ENCODE measurements around the gene PDE6C. TPM values are rescaled to one million over a fixed set of nuclear protein-coding genes. Genes with fewer than 3 reads are reported as not detected.

PDE6C gene
- total and polyA plus RNA-seq, 2 of the 8 experiments (the other 6 are each of a cell fraction or from before 2014, with no cell fraction given), result not detected

- Histone ChIP-seq H4K20me1 (replicated peaks in 1 of 2; ENCODE audit: control insufficient read depth in 1 of 2, insufficient read depth in 2 of 2, low read length in 2 of 2) (no peaks in the 10 kb centered on the region), H3K4me2 (ENCODE audit: insufficient read depth in 1 of 2, low read depth in 2 of 2, low read length in 2 of 2) (no peak overlapping the region), H3K9ac (replicated peaks in 1 of 4; ENCODE audit: extremely low read depth in 1 of 4, low read depth in 3 of 4, low read length in 3 of 4) (no peak overlapping the region), H4K5ac (ENCODE audit: insufficient read length, low read depth, low read length) (no peak overlapping the region), H3K4ac (replicated peaks; ENCODE audit: insufficient read length, low read depth, low read length) (no peak overlapping the region), H2AK5ac (ENCODE audit: low read depth, low read length) (no peak overlapping the region), H3K79me1 (ENCODE audit: low read depth, low read length) (no peaks in the 10 kb centered on the region), H3K18ac (ENCODE audit: extremely low read depth, low read length) (no peak overlapping the region), H3K27ac (ENCODE audit: low read depth, low read length) (no peak overlapping the region), H3K27me3 (replicated peaks in 1 of 4; ENCODE audit: control insufficient read depth in 3 of 4, extremely low read depth in 1 of 4, insufficient read depth in 3 of 4, low read length in 3 of 4) (no peaks in the 10 kb centered on the region), H4K8ac (ENCODE audit: extremely low read depth, insufficient read depth, low read length) (no peak overlapping the region), H3K14ac (ENCODE audit: insufficient read length) (no peak overlapping the region), H2BK12ac (ENCODE audit: low read depth, low read length) (no peak overlapping the region), H3K4me3 (ENCODE audit: extremely low read depth in 1 of 4, insufficient read depth in 2 of 4, low read depth in 3 of 4, low read length in 4 of 4) (no peak overlapping the region), H3K79me2 (ENCODE audit: control insufficient read depth in 1 of 2, insufficient read depth in 2 of 2, low read length in 2 of 2) (no peaks in the 10 kb centered on the region), H2AFZ (ENCODE audit: low read length) (no peak overlapping the region), H3K4me1 (replicated peaks in 1 of 4; ENCODE audit: control insufficient read depth in 3 of 4, insufficient read depth in 4 of 4, low read length in 3 of 4) (no peaks in the 10 kb centered on the region), H3K23ac (ENCODE audit: insufficient read length) (no peak overlapping the region), H2BK120ac (replicated peaks; ENCODE audit: low read depth, low read length) (no peak overlapping the region), H2BK5ac (ENCODE audit: low read depth, low read length) (no peak overlapping the region), H3K9me3 (ENCODE audit: insufficient read depth in 2 of 2, low read depth in 1 of 2, low read length in 1 of 2) (no peaks in the 10 kb centered on the region), H2BK20ac (ENCODE audit: low read length) (no peak overlapping the region), H2BK15ac (ENCODE audit: low read length) (no peak overlapping the region), H3K36me3 (ENCODE audit: control insufficient read depth in 2 of 4, insufficient read depth in 4 of 4, low read length in 3 of 4) (no peaks in the 10 kb centered on the region), H4K91ac (replicated peaks; ENCODE audit: insufficient read length, low read length) (no peak overlapping the region), H3K23me2 (ENCODE audit: low read depth, low read length) (no peaks in the 10 kb centered on the region), H3K56ac (replicated peaks; ENCODE audit: insufficient read length, low read depth, low read length) (no peak overlapping the region)
- WGBS, 2 experiments (ENCODE audit: extremely low coverage in 1 of 2, insufficient coverage in 1 of 2, insufficient read length in 1 of 2, insufficient replicate concordance in 2 of 2, low coverage in 1 of 2, low lambda C conversion rate in 2 of 2, missing lambda C conversion rate in 1 of 2), result 93% methylated on average over 1 of the region's 1 CpG; no CpG with 5 or more reads in 1 of the 2 experiments
- POLR2A ChIA-PET (ENCODE audit: partially characterized antibody), result no interaction called here
- FAIRE-seq (no peak), DNase-seq (ENCODE audit: low read depth in 1 of 2, low spot score in 2 of 2) (no peak)
- TF ChIP-seq EZH2 (IDR thresholded peaks at IDR 0.05; ENCODE audit: low read depth, low read length, severe bottlenecking), result no peak
- no peak for TF ChIP-seq GABPA (IDR thresholded peaks at IDR 0.05; ENCODE audit: borderline replicate concordance, insufficient read depth, low read length)
- TF ChIP-seq KDM4A (IDR thresholded peaks at IDR 0.05; ENCODE audit: low read depth, low read length, severe bottlenecking), result no peak
- TF ChIP-seq PHF8 (conservative IDR thresholded peaks at IDR 0.05; ENCODE audit: low read depth, low read length), result no peak
- no peak for TF ChIP-seq BRCA1 (IDR thresholded peaks at IDR 0.05; ENCODE audit: low read depth, low read length)
- no peak for TF ChIP-seq FOSL1 (IDR thresholded peaks at IDR 0.05; ENCODE audit: insufficient read depth, low read depth, low read length)
- no peak for TF ChIP-seq BACH1 (IDR thresholded peaks at IDR 0.05; ENCODE audit: low read length)
- CTCF ChIA-PET (ENCODE audit: partially characterized antibody), result interaction anchor here (0.6 to 2.0 kb wide), 3 partner anchors 27 to 100 kb away, joined by 4 to 8 read pairs (median 4); no protein-coding TSS in a partner anchor
Observed at GRCh38 chr10:93654201-93654600, 41.9 kb downstream of the PDE6C start.

All from H1 (cell line).